ENCODE results near the gene PGM1.

Gene PGM1

DNA sequence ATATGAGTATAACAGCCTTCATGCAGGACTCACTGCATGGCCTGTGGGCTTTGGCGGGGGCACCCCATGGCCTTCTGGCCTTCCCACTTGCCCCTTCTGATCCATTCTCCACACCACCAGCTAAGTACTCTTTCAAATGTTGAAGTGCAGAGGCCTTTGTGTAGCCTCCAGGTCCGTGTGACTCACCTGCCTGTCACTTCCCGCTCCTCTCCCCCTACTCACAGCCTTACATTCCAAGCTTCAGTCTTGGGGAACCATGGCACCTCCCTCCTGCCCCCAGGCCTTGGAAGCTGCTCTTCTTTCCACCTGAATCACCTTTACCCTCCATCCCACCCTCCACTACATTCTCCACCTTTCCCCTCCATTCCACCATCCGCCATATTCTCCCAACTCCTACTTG lies 69.6 kb downstream of the PGM1 start:
- Histone ChIP-seq H3K27ac (peak overlapping the region; percentile 83), H3K27me3 (replicated peaks) (no peaks in the 10 kb centered on the region), H3K4me3 (ENCODE audit: low read depth, low read length) (no peak overlapping the region), H3K36me3 (replicated peaks) (no peaks in the 10 kb centered on the region)
- TF ChIP-seq, protein P1, sequence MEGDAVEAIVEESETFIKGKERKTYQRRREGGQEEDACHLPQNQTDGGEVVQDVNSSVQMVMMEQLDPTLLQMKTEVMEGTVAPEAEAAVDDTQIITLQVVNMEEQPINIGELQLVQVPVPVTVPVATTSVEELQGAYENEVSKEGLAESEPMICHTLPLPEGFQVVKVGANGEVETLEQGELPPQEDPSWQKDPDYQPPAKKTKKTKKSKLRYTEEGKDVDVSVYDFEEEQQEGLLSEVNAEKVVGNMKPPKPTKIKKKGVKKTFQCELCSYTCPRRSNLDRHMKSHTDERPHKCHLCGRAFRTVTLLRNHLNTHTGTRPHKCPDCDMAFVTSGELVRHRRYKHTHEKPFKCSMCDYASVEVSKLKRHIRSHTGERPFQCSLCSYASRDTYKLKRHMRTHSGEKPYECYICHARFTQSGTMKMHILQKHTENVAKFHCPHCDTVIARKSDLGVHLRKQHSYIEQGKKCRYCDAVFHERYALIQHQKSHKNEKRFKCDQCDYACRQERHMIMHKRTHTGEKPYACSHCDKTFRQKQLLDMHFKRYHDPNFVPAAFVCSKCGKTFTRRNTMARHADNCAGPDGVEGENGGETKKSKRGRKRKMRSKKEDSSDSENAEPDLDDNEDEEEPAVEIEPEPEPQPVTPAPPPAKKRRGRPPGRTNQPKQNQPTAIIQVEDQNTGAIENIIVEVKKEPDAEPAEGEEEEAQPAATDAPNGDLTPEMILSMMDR (IDR thresholded peaks at IDR 0.05; ENCODE audit: low read depth, low read length, missing control alignments) = no peak
- DNase-seq = peak; percentile 34
- in situ Hi-C loops (cut with HindIII; ENCODE audit: low pct_ligation_motif_present, low sequenced_read_pairs) = no loop called here

DNA sequence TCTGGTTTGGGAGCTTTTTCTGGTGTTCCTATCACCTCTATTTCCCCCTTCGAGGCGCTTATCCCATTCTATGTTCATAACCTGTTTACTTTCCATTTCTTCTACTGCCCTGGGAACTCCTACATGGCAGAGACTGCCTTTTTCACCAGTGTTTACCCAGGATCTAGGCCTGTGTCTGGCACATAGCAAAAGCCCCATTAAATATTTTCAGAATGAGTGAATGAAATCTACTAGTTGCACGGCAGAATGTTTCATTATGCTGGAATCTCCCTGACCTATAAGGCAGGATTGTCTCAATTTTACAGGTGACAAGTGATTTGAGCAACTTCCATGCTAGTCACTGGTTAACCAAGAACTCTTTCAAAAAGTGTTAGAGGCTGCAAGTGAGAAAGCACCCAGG lies 70.1 kb downstream of the PGM1 start:
- TF ChIP-seq, protein P1 (IDR thresholded peaks at IDR 0.05; ENCODE audit: low read depth, low read length, missing control alignments) = no peak
- in situ Hi-C loops (cut with HindIII; ENCODE audit: low pct_ligation_motif_present, low sequenced_read_pairs) = no loop called here
- no peaks in the 10 kb centered on the region for H3K27me3 ChIP-seq (replicated peaks)
- peak; percentile 40 for DNase-seq
- peak overlapping the region; percentile 83 for H3K27ac ChIP-seq
- no peaks in the 10 kb centered on the region for H3K36me3 ChIP-seq (replicated peaks)
- no peak overlapping the region for H3K4me3 ChIP-seq (ENCODE audit: low read depth, low read length)

DNA sequence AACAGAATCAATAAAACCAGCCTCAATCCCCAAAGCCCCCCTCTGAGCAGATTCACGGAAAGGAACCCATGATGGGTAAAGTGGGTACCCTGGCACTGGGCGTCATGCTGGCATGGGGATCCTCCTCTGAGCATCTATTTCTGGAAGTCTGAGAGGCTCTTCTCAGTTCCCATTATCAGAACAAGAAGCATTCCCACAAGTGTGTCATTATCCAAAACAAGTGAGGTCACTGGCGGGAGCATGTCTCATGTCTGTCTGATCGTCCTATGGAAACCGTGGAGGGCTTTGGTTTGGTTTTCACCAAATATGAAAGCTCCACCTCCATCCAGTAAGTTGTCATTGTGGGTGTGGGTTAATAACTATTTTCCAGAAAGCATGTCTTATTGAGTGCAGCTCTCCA lies 70.7 kb downstream of the PGM1 start:
- Histone ChIP-seq H3K27ac (peak overlapping the region; percentile 83), H3K4me3 (ENCODE audit: low read depth, low read length) (no peak overlapping the region), H3K36me3 (replicated peaks) (no peaks in the 10 kb centered on the region), H3K27me3 (replicated peaks) (no peaks in the 10 kb centered on the region)
- in situ Hi-C loops (cut with HindIII; ENCODE audit: low pct_ligation_motif_present, low sequenced_read_pairs) = no loop called here
- peak; percentile 56 for DNase-seq
- TF ChIP-seq, protein P1 (IDR thresholded peaks at IDR 0.05; ENCODE audit: low read depth, low read length, missing control alignments) = no peak

DNA sequence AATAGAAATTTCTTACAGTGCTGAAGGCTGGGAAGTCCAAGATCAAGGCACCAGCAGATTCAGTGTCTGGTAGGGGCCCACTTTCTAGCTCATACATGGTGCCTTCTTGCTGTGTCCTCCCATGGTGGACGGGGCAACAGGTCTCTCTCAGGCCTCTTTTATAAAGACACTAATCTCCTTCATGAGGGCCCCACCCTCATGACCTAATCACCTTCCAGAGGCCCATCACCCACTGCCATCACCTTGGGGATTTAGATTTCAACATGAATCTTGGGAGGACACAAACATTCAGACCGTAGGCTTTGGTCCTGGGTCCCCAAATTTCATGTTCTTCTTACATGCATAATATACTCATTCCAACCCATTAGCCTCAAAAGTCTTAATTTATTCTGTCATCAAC lies 71.5 kb downstream of the PGM1 start:
- H3K36me3 ChIP-seq (replicated peaks) = no peaks in the 10 kb centered on the region
- no peaks in the 10 kb centered on the region for H3K27me3 ChIP-seq (replicated peaks)
- in situ Hi-C loops (cut with HindIII; ENCODE audit: low pct_ligation_motif_present, low sequenced_read_pairs) = no loop called here
- no peak for DNase-seq
- H3K27ac ChIP-seq = no peak overlapping the region
- TF ChIP-seq, protein P1 (IDR thresholded peaks at IDR 0.05; ENCODE audit: low read depth, low read length, missing control alignments) = no peak
- no peak overlapping the region for H3K4me3 ChIP-seq (ENCODE audit: low read depth, low read length)

DNA sequence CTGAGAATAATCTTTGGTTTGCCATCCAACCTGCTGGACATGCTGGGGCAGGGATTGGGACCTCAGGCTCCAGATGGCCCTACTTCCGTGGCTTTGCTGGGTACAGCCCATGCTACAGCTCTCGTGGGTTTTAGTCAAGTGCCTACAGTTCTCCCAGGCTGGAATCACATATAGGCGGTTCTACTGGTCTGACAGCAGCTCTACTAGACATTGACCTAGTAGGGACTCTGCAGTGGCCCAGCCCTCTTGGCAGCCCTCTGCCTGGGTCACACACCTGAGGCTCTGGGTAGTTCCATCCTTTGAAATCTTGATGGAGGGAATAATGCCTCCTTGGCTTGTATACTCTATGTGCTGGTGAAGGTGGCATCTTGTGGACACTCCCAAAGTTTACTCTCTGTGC lies 72.2 kb downstream of the PGM1 start:
- Histone ChIP-seq H3K27ac (no peak overlapping the region), H3K36me3 (replicated peaks) (no peaks in the 10 kb centered on the region), H3K4me3 (ENCODE audit: low read depth, low read length) (no peak overlapping the region), H3K27me3 (replicated peaks) (no peaks in the 10 kb centered on the region)
- DNase-seq = no peak
- in situ Hi-C loops (cut with HindIII; ENCODE audit: low pct_ligation_motif_present, low sequenced_read_pairs) = no loop called here
- TF ChIP-seq, protein P1 (IDR thresholded peaks at IDR 0.05; ENCODE audit: low read depth, low read length, missing control alignments) = no peak

DNA sequence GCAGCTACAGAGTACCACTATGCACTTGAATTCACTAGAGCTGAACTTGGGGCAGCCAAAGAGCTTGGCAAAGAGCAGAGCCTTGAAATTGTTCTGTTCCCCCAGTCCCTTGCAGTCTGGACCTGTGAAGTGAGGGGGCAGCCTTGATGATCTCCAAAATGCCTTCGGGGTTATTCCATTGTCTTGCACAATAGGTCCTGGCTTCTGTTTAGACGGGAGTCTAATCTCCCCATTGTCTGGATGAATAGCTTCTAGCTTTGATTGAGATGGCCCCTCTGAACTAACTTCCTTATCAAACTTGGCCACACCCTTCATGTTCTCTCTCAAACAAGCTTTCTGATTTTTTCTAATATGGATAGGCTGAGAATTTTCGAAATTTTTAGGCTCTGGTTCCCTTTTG lies 72.6 kb downstream of the PGM1 start:
- no peaks in the 10 kb centered on the region for H3K27me3 ChIP-seq (replicated peaks)
- no peak for DNase-seq
- H3K27ac ChIP-seq = no peak overlapping the region
- no peak overlapping the region for H3K4me3 ChIP-seq (ENCODE audit: low read depth, low read length)
- in situ Hi-C loops (cut with HindIII; ENCODE audit: low pct_ligation_motif_present, low sequenced_read_pairs) = no loop called here
- no peaks in the 10 kb centered on the region for H3K36me3 ChIP-seq (replicated peaks)
- TF ChIP-seq, protein P1 (IDR thresholded peaks at IDR 0.05; ENCODE audit: low read depth, low read length, missing control alignments) = no peak

All from brain microvascular endothelial cell (primary cell).